HG03039 (cell line): ENCODE data around the gene PCDHB8.
"Not testable (repeated sequence)": the region's sequence is repeated elsewhere in the genome, so short reads cannot be mapped to it uniquely, and the experiment has no call there.

ENCODE experiments used
- ATAC-seq: cut with Tn5 transposase; IDR thresholded peaks from one replicate; pipeline ENCODE4 v1.9.1; 2021; ENCODE audit warnings: mild to moderate bottlenecking, moderate library complexity; ENCODE audit not compliant: unreplicated experiment

The PCDHB8 gene

DNA sequence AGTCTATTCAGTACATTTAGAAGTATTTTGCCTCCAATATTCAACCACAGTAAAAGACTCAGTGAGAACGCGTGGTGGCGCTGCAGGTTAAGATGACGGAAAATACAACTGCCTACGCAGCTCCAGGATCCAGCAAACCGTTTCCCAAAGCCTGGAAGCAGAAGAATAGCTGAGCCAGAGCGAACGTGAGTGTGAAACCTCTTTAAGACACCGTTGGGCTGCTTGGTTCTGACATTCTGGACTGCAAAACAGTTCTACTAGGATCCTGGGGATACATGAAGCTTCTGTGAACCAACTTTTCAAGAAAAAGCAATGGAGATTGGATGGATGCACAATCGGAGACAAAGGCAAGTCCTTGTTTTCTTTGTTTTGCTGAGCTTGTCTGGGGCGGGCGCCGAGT, 4.7 kb downstream of the PCDHB8 start, which contains the start of gene PCDHB16:
PCDHB16 (plus strand) TSS at position 140 of the 400 bp plus-strand sequence; CDS start at position 313, 173 bp downstream.
- no peak for ATAC-seq

DNA sequence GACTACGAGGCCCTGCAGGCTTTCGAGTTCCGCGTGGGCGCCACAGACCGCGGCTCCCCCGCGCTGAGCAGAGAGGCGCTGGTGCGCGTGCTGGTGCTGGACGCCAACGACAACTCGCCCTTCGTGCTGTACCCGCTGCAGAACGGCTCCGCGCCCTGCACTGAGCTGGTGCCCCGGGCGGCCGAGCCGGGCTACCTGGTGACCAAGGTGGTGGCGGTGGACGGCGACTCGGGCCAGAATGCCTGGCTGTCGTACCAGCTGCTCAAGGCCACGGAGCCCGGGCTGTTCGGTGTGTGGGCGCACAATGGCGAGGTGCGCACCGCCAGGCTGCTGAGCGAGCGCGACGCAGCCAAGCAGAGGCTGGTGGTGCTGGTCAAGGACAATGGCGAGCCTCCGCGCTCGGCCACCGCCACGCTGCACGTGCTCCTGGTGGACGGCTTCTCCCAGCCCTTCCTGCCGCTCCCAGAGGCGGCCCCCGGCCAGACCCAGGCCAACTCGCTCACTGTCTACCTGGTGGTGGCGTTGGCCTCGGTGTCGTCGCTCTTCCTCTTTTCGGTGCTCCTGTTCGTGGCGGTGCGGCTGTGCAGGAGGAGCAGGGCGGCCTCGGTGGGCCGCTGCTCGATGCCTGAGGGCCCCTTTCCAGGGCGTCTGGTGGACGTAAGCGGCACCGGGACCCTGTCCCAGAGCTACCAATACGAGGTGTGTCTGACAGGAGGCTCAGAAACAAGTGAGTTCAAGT, 6.7 kb downstream of the PCDHB8 start:
- ATAC-seq: not testable (repeated sequence)

DNA sequence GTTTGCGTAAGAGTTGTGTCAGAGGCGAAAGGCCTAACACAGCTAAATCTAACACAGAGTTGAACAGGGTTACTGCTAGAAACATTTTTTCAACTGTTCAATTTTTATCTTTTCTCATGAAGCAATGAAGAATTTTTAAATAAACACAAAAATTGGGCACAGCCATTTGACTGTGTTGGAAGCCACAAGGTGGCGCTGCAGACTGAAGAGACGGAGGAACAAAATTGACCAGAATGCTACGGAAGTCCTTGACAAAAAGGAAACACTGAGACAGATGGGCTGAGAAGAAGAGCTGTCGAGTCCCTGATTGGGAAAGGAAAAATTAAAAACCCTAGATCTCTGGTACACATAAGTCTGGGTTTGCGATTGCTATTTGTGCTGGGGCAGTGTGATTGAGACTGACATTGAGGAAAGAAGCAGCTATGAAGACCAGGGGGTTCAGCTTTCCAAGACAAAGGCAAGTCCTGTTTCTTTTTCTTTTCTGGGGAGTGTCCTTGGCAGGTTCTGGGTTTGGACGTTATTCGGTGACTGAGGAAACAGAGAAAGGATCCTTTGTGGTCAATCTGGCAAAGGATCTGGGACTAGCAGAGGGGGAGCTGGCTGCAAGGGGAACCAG, 9.4 kb downstream of the PCDHB8 start, which contains the start of gene PCDHB9:
PCDHB9 (plus strand) TSS at position 265 of the 616 bp plus-strand sequence; CDS start at position 423, 158 bp downstream.
- ATAC-seq: no peak

DNA sequence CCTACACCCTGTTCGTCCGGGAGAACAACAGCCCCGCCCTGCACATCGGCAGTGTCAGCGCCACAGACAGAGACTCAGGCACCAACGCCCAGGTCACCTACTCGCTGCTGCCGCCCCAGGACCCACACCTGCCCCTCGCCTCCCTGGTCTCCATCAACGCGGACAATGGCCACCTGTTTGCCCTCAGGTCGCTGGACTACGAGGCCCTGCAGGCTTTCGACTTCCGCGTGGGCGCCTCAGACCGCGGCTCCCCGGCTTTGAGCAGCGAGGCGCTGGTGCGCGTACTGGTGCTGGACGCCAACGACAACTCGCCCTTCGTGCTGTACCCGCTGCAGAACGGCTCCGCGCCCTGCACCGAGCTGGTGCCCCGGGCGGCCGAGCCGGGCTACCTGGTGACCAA, 11.1 kb downstream of the PCDHB8 start:
- ATAC-seq: not testable (repeated sequence)

- ATAC-seq: not testable (repeated sequence)
These were observed 11.5 kb downstream of the PCDHB8 start for GRCh38 chr5:141189131-141189530.

DNA sequence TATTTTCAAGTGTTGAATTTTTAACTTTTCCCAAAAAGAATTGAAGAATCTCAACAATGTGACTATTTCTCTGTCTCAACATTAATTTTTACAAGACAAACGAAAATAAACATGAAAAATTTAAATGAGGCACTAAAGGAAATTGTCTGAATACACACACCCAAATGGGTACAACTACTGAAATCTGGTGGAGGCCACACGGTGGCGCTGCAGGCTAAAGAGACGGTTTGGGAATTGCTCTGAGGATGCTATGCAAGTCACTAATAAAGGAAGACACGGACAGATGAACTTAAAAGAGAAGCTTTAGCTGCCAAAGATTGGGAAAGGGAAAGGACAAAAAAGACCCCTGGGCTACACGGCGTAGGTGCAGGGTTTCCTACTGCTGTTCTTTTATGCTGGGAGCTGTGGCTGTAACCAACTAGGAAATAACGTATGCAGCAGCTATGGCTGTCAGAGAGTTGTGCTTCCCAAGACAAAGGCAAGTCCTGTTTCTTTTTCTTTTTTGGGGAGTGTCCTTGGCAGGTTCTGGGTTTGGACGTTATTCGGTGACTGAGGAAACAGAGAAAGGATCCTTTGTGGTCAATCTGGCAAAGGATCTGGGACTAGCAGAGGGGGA, 14.6 kb downstream of the PCDHB8 start, which contains the start of gene PCDHB10:
PCDHB10 (plus strand) TSS at position 244 of the 616 bp plus-strand sequence; CDS start at position 444, 200 bp downstream.
- ATAC-seq: no peak

DNA sequence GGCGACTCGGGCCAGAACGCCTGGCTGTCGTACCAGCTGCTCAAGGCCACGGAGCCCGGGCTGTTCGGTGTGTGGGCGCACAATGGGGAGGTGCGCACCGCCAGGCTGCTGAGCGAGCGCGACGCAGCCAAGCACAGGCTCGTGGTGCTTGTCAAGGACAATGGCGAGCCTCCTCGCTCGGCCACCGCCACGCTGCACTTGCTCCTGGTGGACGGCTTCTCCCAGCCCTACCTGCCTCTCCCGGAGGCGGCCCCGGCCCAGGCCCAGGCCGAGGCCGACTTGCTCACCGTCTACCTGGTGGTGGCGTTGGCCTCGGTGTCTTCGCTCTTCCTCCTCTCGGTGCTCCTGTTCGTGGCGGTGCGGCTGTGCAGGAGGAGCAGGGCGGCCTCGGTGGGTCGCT, 16.7 kb downstream of the PCDHB8 start:
- not testable (repeated sequence) for ATAC-seq

GRCh38 chr5:141196363-141196762, 18.8 kb downstream of the PCDHB8 start:
- no peak for ATAC-seq

GRCh38 chr5:141199359-141200235, 22.0 kb downstream of the PCDHB8 start, which contains the start of gene PCDHB11:
TSS of gene PCDHB11 (plus strand) at chr5:141199627. CDS start at chr5:141199775, 148 bp downstream.
- ATAC-seq: no peak

DNA sequence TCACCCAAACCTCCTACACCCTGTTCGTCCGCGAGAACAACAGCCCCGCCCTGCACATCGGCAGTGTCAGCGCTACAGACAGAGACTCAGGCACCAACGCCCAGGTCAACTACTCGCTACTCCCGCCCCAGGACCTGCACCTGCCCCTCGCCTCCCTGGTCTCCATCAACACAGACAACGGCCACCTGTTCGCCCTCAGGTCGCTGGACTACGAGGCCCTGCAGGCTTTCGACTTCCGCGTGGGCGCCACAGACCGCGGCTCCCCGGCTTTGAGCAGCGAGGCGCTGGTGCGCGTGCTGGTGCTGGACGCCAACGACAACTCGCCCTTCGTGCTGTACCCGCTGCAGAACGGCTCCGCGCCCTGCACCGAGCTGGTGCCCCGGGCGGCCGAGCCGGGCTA, 23.5 kb downstream of the PCDHB8 start:
- not testable (repeated sequence) for ATAC-seq

- ATAC-seq: not testable (repeated sequence)
These were observed 24.1 kb downstream of the PCDHB8 start for GRCh38 chr5:141201646-141202045.

- ATAC-seq: no peak
These were observed 30.9 kb downstream of the PCDHB8 start, which contains the start of gene PCDHB12 for GRCh38 chr5:141208478-141208877. TSS of gene PCDHB12 (plus strand) at chr5:141208719. CDS start at chr5:141208908, 189 bp downstream.

DNA sequence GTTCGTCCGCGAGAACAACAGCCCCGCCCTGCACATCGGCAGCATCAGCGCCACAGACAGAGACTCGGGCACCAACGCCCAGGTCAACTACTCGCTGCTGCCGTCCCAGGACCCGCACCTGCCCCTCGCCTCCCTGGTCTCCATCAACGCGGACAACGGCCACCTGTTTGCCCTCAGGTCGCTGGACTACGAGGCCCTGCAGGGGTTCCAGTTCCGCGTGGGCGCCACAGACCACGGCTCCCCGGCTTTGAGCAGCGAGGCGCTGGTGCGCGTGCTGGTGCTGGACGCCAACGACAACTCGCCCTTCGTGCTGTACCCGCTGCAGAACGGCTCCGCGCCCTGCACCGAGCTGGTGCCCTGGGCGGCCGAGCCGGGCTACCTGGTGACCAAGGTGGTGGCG, 32.7 kb downstream of the PCDHB8 start:
- ATAC-seq: not testable (repeated sequence)

DNA sequence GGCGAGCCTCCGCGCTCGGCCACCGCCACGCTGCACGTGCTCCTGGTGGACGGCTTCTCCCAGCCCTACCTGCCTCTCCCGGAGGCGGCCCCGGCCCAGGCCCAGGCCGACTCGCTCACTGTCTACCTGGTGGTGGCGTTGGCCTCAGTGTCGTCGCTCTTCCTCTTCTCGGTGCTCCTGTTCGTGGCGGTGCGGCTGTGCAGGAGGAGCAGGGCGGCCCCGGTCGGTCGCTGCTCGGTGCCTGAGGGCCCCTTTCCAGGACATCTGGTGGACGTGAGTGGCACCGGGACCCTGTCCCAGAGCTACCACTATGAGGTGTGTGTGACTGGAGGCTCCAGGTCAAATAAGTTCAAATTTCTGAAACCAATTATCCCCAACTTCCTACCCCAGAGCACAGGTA, 33.3 kb downstream of the PCDHB8 start:
- not testable (repeated sequence) for ATAC-seq

DNA sequence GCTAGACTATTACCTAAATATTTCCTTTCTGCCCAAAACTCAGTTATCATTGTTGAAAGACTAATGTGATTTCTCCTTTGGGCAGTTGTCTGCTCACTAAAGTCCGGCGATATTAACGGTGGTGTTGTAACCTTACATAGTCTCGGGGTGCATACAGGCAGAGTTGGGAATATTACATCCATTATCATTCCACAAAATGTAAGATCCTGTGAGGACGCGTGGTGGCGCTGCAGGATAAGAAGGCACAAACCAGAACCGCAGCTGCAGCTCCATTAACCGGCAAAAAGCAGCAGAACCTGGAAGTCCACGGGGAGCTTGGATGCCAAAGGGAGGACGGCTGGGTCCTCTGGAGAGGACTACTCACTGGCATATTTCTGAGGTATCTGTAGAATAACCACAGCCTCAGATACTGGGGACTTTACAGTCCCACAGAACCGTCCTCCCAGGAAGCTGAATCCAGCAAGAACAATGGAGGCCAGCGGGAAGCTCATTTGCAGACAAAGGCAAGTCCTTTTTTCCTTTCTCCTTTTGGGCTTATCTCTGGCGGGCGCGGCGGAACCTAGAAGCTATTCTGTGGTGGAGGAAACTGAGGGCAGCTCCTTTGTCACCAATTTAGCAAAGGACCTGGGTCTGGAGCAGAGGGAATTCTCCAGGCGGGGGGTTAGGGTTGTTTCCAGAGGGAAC, 36.2 kb downstream of the PCDHB8 start, which contains the start of gene PCDHB13:
PCDHB13 (plus strand) TSS at position 264 of the 684 bp plus-strand sequence; CDS start at position 469, 205 bp downstream.
- ATAC-seq: not testable (repeated sequence)

- ATAC-seq: not testable (repeated sequence)
These were observed 37.0 kb downstream of the PCDHB8 start for GRCh38 chr5:141214583-141214982.

GRCh38 chr5:141215504-141215903, 37.9 kb downstream of the PCDHB8 start:
- ATAC-seq: not testable (repeated sequence)

DNA sequence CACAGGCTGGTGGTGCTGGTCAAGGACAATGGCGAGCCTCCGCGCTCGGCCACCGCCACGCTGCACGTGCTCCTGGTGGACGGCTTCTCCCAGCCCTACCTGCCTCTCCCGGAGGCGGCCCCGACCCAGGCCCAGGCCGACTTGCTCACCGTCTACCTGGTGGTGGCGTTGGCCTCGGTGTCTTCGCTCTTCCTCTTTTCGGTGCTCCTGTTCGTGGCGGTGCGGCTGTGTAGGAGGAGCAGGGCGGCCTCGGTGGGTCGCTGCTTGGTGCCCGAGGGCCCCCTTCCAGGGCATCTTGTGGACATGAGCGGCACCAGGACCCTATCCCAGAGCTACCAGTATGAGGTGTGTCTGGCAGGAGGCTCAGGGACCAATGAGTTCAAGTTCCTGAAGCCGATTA, 38.4 kb downstream of the PCDHB8 start:
- not testable (repeated sequence) for ATAC-seq

- ATAC-seq: no peak
These were observed 45.7 kb downstream of the PCDHB8 start, which contains the start of gene PCDHB14 for GRCh38 chr5:141223112-141223783. TSS of gene PCDHB14 (plus strand) at chr5:141223343. CDS start at chr5:141223506, 163 bp downstream.
